Stimulated activated CD4-positive, alpha-beta T cell treated with anti-CD3 and anti-CD28 coated beads, Interleukin-15, amount 100 ng/mL, for 24 hours (primary cell): Measurements from ENCODE around the gene PIM3.

Experiments used
- DNase-seq: peaks from one replicate; pipeline ENCODE4 v3.0.0-alpha.2; 2020

Gene PIM3

DNA sequence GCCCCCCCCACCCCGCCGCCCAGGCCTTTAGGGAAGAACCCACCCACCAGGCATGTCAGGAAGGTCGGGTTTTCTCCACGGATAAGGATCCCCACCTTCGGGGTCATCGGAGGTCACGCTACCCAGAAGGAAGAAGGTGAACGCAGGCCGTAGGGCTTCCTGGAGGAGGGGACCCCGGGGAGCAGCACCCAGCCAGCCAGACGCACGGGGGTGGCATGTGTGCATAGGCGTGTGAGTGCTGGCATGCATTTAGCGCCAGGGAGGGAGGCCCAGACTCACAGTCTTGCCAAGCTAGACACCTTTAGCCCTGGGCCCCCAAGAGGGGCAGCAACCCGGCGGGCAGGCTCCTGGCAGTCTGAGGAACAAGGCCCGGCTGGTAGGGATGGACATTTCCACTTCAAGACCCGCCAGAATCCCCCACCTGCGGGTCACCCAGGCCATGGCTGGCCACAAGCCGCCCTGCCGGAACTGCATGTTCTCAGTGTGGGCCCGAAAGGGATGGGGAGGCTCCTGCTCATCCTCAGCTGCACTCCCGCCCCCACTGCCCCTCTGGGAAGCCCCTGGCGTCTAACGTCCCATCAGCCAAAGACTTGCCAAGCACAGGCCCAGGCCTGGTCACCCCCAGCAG, 16.7 kb upstream of the PIM3 start:
- DNase-seq: no peak

DNA sequence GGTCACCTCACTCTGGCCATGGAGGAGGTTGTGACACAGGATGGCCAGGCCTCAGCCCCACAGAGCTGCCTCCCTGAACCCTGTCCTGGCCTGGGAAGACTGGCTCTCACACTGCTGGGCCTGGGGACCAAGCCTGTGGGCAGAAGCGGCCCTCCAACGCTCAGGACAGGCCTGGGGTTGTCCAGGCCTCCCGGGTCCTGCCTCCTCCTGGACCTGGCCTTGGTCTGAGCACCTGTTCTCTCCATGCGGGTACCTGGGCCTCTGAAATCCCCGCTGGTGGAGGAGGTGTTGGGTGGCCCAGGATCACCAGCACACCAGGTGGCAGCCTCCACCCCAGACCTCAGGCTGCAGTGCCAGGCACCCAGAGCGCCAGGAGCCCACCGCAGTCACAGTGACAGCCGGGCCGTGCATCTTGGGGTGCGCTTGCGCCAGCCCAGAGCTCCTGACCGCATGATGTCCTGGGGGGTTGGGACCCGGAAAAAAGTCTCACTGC, 16.1 kb upstream of the PIM3 start:
- DNase-seq: no peak

DNA sequence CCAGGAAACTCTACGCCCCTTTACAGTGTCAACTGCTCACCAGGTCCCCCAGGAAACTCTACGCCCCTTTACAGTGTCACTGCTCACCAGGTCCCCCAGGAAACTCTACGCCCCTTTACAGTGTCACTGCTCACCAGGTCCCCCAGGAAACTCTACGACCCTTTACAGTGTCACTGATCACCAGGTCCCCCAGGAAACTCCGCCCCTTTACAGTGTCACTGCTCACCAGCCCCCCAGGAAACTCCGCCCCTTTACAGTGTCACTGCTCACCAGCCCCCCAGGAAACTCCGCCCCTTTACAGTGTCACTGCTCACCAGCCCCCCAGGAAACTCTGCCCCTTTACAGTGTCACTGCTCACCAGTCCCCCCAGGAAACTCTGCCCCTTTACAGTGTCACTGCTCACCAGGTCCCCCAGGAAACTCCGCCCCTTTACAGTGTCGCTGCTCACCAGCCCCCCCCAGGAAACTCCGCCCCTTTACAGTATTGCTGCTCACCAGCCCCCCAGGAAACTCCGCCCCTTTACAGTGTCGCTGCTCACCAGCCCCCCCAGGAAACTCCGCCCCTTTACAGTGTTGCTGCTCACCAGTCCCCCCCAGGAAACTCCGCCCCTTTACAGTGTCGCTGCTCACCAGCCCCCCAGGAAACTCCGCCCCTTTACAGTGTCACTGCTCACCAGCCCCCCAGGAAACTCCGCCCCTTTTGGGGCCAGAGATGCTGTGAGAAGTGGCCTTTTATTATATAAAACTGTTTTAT, 15.4 kb upstream of the PIM3 start:
- DNase-seq: peak; percentile 65

DNA sequence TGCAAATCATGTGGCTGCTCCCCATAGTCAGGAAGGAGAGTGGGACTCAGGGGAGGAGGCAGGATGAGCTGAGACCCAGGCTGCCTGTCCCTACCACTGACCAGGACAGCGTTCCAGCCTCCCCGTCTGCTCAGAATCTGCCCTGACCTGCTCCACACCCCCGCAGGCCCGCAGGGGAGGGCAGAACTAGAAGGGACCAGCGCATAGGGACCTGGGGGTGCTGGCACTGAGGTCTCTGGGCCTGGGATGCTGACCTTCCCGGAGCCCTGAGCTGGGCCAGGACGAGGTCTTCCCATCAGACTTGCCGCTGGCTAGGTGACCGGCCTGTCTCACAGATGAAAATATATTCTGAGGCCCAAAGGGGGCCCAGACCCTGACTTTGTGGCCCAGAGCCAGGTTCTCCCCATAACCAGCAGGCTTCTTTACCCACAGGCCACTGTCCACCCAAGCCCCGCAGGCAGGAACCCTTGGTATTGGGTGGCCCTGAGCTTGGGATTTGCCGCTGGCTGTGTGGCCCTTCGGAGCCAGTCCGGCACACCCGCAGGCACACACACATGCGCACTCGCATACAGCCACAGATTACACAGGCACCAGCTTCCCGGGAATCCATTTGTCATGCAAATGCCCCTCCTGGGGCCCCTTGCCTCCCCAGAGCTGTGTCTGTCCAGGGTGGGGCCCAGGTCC, 13.8 kb upstream of the PIM3 start:
- DNase-seq: no peak

DNA sequence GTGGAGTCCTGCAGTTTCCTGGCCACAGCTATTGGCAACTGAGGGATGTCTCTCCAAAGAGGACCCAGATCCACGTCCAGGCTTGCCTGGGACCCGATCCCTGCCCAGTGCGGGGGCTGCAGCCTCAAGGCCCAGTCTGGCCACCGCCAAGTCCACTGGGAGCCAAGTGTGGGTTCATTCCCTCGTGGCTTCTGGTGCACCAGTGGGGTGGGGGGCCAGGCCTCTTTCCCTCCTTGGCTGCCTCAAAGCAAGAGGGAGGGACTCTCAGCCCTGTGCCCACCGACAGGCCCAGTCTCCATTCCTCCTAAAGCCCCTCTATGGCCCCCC, 13.3 kb upstream of the PIM3 start:
- DNase-seq: no peak

DNA sequence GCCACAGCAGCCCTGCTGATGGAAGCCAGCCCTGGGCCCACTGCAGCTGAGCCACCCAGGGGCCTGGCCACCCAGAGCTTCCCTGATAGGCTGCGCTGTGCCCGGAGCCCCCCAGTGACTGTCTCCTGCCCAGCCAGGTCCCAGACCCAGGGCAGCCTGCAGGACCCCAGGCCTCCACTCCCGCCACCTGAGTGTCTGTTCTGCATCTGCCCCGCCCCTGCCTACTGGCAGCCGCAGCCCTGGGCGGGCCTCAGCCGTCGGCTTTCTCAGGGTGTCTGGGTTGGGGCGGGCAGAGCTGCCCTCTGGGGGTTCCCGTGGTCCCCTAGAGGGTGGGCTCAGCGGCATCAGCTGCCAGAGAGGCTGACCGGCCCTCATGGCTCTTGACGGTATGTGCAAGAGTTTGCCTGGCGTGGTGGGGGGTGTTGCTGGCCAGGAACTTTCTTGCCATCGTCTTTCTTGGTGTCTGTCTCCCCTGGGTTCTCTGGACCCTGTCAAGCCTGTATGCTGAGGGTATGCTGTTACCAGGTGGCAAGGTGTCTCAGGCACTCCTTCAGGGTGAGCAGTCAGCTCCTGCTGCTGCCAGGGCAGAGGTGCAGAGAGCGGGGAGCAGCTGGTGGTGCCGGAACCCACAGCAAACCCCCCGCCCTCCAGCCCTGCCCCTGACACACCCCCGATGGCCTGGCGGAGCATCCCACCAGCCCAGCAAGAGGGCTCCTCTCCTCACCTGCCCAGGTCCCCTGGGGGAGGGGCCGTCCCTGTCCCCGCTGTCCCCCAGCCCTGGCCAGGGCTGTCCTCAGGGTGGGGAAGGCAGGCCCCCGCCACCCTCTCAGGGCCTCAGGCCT, 12.2 kb upstream of the PIM3 start:
- no peak for DNase-seq

DNA sequence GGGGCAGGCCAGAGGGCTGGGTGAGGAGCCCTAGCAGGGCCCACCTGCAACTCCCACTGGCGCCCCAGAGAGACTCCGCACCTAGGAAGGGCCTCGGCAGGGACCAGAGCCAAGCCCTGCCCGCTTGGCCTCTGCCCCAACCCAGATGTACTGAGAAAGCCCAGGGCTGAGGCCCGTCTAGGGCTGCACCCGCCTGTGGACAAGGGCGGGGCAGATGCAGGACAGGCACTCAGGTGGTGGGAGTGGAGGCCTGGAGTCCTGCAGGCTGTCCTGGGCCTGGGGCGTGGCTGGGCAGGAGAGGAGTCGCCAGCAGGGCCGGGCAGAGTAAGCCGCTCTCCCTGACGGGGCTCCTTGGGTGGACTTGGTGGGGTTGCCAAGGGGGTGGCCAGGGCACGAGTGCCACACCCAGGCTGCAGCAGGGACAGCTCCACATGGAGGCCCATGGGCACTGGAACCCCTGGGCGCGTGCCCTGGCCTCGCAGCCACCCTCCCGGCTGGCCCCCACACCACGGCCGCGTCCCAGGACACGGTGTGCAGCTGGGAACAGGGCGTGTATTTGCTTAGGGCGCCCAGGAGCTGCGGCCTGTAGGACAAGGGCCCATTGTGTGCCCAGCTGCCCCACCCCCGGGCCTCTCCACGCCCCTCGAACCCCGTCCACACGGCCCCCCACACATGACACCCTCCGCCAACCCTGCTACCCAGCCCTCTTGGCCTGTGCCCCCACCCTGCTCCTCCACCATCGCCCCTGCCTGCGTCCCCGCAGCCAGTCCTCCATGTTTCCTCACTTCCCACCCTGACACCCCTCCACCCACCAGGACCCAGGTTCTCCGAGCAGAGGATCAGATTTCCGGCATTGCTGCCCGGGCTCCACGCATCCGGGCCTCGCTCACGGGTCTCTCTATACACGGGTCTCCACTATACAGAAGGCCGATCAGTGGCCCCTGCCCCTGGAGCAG, 11.3 kb upstream of the PIM3 start:
- DNase-seq: no peak

DNA sequence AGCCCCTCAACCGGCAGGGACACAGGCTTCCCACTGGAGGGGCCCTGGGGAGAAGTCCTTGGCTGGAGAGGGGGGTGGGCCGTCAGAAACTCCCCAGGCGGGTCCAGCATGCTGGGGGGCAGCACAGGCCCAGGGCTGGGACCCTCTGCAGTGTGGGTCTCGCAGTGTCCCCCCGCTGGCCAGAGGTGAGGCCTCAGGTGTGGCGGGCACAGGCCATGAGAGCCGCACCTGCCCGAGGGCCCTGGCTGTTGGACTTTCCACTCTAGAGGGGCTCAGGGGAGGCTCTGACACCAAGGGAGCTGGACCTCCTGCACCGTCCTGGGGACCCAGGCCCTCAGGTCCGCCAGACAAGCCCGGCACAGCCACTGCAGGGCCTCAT, 10.7 kb upstream of the PIM3 start:
- DNase-seq: no peak

DNA sequence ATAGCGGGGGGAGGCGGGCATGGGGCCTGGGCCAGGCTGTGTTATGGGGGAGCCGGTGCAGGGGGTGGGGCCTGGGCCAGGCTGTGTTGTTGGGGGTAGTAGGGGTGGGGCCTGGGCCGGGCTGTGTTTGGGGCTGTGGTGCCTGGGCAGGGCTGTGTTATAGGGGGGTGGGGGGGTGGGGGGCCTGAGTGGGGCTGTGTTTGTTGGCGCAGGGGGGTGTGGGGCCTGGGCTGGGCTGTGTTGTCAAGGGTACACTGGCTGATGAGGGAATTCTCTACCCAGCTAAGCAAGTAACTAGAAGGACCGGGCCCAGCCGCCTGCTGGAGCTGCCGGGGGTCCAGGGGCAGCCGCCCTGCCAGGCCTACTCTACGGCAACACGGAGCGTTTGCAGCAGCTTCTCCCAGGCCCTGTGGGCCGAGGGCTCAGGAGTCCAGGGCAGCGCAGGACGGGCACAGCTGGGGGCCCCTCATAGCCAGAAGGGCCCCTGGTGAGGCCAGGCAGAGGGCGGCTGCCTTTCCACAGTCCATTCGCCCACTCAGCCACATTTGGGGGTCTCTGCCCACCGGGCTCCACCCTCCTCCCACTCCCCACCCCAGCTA, 10.1 kb upstream of the PIM3 start:
- DNase-seq: no peak

DNA sequence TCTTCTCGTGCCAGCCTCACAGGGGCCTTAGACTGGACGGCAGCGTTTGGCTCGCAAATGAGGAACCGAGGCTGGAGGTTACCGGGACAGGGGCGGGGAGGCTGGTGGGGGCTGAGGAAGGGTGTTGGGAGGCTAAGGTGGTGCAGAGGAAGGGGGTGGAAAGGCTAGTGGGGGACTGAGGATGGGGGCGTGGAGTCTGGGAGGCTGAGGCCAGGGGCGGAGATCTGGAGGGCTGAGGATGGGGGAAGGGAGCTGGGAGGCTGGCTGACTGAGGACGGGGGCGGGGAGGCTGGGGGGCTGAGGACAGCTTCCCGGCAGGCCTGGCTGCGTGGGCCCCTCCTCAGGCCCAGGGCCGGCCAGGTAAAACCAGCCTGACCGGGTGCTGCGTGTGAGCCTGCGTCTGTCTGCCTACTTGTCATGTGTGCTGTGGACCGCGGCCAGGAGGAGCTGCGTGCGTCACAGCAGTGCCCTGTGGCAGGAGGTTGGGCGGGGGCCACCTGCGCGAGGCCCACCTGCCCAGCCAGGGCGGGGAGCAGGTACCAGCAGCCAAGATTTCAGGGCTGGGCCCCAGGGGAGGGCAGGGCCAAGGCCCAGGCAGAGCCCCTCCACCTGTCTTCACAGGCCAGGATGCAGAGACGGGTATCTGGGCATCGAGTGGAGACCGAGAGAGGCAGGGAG, 9.4 kb upstream of the PIM3 start:
- DNase-seq: no peak

DNA sequence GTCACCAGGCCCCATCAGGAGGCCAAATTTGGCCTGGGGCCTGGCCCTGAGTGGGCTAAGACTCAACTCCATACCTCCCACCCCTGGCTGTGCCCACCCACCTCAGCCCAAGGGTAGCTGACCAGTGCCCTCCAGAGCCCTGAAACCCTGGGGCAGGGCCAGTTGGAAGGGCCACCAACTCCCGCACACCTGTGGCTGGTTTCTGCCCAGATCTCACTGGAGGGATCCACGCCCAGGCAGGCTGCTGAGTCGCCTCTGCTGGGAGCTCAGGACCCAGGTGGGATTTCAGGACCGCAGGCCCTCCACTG, 8.9 kb upstream of the PIM3 start:
- no peak for DNase-seq

DNA sequence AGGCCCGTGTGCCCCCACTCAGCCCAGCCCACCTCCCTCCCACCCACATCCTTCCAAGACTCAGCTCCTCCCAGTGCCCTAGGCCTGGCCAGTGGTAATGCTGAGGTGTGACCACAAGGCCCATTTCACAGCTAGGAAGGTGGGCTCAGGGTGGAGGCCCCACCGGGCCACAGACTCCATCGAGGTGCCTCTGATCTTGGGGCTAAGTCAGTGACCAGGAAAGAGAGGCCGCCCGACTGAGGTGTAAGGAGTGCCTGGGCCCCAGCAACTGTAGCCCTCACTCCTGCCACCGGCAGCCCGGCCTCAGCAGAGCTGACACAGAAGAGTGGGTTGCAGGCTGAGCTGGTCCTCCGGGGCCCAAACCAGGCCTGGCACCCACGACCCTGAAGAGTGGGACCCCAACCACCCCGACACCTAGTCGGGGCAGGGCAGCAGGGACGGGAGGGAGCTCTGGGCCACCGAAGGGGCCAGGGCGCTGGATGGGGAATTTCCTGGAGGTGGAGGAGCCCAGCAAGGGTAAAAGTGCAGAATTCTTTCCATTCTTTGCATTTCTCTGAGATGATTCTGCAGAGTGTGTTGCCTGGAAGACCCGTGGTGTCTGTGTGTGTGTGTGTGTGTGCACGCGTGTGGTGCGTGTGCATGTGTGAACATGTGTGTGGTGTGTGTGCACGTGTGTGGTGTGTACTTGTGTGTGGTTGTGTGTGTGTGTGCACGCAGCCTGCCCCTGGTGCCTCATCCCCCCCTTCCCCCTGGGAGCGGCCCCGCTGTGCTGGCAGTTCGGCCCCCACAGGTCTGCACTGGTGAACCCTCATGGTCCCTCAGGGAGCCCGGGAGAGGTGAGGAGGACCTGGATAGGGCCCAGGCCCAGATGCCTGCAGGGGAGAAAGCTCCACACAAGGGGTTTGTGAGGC, 8.3 kb upstream of the PIM3 start:
- DNase-seq: no peak

DNA sequence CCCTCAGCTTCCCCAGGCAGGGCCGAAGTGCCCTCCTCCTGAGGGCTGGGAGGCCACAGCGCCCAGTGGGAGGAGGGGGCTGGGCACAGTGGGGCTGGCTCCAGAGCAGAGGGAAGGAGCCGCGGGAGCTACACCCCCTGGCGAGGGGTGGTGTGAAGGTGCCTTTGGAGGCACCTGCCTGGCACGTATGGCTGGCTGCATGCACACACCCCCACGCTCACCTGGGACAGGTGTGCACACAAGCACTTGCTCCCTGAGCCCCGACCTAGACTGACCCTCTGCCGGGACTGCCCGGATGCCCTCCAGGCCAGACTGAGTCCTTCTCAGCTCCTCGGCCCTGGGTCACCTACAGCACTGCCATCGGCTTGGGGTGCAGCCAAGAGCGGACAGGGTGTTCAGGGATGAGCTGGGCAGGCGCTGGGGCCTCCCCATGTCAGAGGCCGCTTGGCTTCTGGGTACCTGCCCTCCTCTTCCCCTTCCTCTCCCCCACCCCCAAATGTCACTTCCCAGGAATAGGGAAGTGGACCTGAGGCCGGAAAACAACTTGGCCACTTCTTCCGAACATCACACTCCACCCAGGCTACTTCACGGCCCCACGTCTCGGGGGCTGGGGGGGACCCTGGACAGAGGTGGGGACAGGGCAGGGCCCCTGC, 7.4 kb upstream of the PIM3 start:
- DNase-seq: no peak

DNA sequence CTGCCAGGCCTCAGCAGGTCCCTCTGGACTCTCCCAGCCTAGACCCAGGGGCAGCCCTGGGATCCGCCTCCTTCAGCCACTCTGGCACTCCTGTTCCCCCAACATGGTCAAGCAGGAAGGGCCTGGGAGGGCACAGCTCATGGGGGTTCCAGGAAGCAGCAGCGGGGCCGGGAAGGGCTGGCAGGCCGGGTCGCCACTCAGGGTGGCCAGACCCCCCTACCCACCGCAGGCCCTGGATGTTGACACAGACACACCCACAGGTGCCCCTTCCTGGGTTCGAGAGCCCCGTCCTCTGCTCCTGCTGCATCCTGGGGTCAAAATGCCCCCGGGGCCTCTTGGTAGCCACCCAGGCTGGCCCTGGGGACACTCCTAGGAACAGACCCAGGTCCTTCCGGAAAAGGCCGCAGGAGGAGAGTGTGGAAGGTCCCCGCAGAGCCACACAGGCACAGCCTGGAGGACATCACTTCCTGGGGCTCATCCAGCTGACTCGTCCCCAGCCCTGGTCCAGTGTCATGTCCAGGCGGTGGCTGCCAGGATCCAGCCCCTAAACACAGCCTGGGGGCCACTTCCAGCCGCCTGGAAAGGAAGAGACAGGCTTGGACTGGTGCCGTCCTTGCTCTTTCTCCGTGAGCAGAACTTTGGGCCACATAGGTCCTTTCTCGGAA, 6.8 kb upstream of the PIM3 start:
- no peak for DNase-seq

DNA sequence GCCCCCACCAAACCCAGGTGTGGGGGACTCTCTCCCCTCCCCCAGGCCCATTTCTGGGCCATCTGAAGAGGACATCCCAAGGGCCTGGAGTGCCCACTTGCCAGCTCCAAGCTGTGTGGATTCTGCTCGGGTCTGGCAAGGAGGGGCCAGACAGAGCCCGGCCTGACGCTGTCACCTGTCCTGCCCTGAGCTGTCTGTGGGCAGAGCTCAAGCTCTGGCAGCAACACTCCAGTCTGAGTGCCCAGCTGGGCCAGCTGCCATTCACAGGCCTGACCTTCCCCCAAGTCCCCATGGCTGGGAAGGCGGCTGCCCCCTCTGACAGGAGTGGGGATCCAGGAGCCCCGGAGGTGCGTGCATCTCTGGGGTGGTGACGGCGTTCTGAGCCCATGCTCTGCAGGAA, 6.2 kb upstream of the PIM3 start:
- DNase-seq: no peak

DNA sequence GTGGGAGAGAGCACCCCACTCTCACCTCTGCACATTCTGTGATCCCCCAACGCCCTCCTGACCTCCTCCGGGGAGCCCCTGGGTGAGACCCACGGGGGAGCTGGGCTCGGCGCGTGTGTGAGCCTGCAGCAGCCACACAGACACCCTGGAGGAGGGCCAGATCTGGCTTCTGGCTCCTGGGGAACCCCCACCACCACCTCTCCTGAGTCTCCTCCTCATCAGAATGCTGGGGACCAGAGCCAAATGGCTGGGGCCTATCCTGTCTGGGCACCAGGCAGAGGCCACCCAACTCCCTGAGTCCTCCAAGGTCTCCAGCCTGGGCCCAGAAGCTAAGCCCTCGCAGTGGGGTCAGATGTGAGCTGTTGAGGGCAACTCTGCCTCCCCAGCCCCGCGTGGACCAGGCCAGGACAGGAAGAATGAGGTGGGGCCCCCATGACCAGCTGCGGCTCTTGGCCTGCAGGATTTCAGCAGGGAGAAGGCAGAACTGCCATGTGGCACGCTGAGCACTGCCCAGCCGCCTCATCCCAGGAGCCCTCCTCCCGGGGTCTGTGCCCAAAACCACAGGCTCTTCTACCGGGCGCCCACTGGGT, 5.5 kb upstream of the PIM3 start:
- DNase-seq: no peak

DNA sequence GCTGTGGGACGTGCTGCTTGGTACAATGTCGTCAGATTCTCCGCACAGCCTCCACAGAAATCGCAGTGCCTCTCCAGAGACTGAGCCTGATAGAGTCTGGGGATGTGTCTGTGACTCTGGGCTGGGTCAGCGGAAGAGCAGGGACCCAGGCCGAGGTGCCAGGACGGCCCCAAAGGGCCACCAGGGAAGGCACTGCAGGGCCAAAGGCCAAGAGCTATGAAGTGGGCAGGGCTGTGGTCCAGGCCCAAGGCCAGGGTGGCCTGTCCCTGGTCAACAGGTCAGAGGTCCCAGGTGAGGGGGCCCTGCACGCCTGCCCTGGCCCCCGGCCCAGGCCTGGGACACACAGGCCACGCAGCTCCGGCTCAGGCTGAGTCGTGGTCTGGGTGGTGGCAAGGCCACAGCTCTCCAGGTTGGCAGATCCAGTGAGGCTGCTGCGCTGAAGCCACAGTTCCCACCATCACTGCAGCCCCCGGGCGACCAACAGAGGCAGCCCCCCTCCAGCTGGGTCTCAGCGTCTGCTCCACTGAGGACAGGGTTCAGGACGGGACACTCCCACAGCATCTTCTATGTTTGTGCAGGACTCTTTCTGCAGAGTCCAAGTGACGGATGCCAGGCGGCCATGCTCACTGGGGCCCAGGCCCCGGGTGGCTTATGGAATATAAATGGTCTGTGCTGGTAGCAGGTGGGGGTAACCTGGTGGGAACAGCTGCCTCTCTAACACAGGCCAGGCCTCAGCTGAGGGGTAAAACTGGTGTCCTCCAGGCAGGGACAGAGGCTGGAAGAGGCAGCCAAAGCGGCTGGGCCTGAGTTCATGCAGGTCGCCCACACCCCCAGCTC, 4.8 kb upstream of the PIM3 start:
- no peak for DNase-seq

DNA sequence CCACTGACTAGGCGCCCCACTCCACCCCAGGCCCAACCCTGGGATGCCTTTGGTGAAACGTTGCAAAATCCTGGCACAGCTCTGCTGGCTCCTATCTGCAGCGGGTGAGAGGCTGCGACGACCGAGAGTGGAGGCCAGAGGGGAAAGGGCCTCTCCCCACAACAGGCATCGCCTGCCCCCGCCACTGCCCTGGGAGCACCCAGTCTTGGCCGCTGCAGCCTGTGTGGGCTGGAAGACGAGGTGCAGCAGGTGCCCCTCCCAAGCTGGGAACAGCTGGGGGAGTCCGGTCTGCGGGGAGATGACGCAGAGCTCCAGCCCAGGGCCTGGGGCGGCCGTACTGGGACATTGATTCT, 4.2 kb upstream of the PIM3 start:
- no peak for DNase-seq
